H9 (cell line): ENCODE data around the gene NARF. TPM values are rescaled to one million over a fixed set of nuclear protein-coding genes. Genes with fewer than 3 reads are reported as not detected.
A peak's percentile ranks its signal among the peaks of the same experiment; 100 is the strongest.

Experiments
- DNase-seq: peaks from one replicate; pipeline ENCODE4 v3.0.0-alpha.2; 2017
- H2AFZ ChIP-seq: one replicate; pipeline ENCODE4 v1.6.1; 2013; ENCODE audit warnings: mild to moderate bottlenecking, low read length, control low read depth, moderate library complexity
- H2AK5ac ChIP-seq: 2 replicates; pipeline ENCODE4 v1.6.1; 2013; ENCODE audit warnings: low read length, control low read depth, mixed read lengths; ENCODE audit not compliant: insufficient read length
- H2BK120ac ChIP-seq: one replicate; pipeline ENCODE4 v1.6.1; 2013; ENCODE audit warnings: low read depth, mild to moderate bottlenecking, low read length, control low read depth, inconsistent platforms; ENCODE audit not compliant: poor library complexity, severe bottlenecking
- H2BK12ac ChIP-seq: 2 replicates; pipeline ENCODE4 v1.6.1; 2013; ENCODE audit warnings: low read length, control low read depth, mixed read lengths, low read depth; ENCODE audit not compliant: insufficient read length
- H2BK15ac ChIP-seq: 2 replicates; pipeline ENCODE4 v1.6.1; 2013; ENCODE audit warnings: low read depth, low read length, control low read depth
- H2BK20ac ChIP-seq: one replicate; pipeline ENCODE4 v1.6.1; 2013; ENCODE audit warnings: low read depth, mild to moderate bottlenecking, low read length, control low read depth, inconsistent platforms; ENCODE audit not compliant: poor library complexity, severe bottlenecking
- H2BK5ac ChIP-seq: 2 replicates; pipeline ENCODE4 v1.6.1; 2013; ENCODE audit warnings: low read length, control low read depth, mixed read lengths; ENCODE audit not compliant: insufficient read length
- H3K14ac ChIP-seq: 2 replicates; pipeline ENCODE4 v1.6.1; 2013; ENCODE audit warnings: low read length, control low read depth; ENCODE audit not compliant: insufficient read depth
- H3K18ac ChIP-seq: 2 replicates; pipeline ENCODE4 v1.6.1; 2013; ENCODE audit warnings: low read depth, mild to moderate bottlenecking, mixed read lengths, low read length, control low read depth; ENCODE audit not compliant: insufficient read length
- H3K23ac ChIP-seq: 2 replicates; pipeline ENCODE4 v1.6.1; 2013; ENCODE audit warnings: low read length, control low read depth, mixed read lengths, low read depth; ENCODE audit not compliant: insufficient read length
- H3K23me2 ChIP-seq: 2 replicates; pipeline ENCODE4 v1.6.1; 2013; ENCODE audit warnings: low read depth, mild to moderate bottlenecking, mixed read lengths, low read length, control low read depth; ENCODE audit not compliant: insufficient read length, poor library complexity, severe bottlenecking
- H3K27ac ChIP-seq: 2 replicates; pipeline ENCODE4 v1.5.1; 2013; ENCODE audit warnings: low read length, control low read depth, mixed read lengths, low read depth; ENCODE audit not compliant: insufficient read length
- H3K27me3 ChIP-seq: 2 replicates; pipeline ENCODE4 v1.6.1; 2013; ENCODE audit warnings: low read length, control low read depth, inconsistent platforms; ENCODE audit not compliant: insufficient read depth
- H3K4ac ChIP-seq: 2 replicates; pipeline ENCODE4 v1.6.1; 2013; ENCODE audit warnings: low read depth, mild to moderate bottlenecking, control low read depth, inconsistent platforms, low read length, moderate library complexity
- H3K4me1 ChIP-seq: 2 replicates; pipeline ENCODE4 v1.6.1; 2013; ENCODE audit warnings: low read length, control low read depth, inconsistent platforms; ENCODE audit not compliant: insufficient read depth
- H3K4me2 ChIP-seq: 2 replicates; pipeline ENCODE4 v1.6.1; 2013; ENCODE audit warnings: low read length, control low read depth, mixed read lengths; ENCODE audit not compliant: insufficient read length, insufficient read depth
- H3K56ac ChIP-seq: 2 replicates; pipeline ENCODE4 v1.6.1; 2013; ENCODE audit warnings: low read depth, mild to moderate bottlenecking, mixed read lengths, low read length, control low read depth; ENCODE audit not compliant: insufficient read length
- H3K79me1 ChIP-seq: 2 replicates; pipeline ENCODE4 v1.6.1; 2013; ENCODE audit warnings: low read depth, mild to moderate bottlenecking, moderate library complexity, low read length, control low read depth, inconsistent platforms; ENCODE audit not compliant: insufficient read depth, poor library complexity, severe bottlenecking
- H3K79me2 ChIP-seq: 2 replicates; pipeline ENCODE4 v1.6.1; 2013; ENCODE audit warnings: low read length, control low read depth, inconsistent platforms; ENCODE audit not compliant: insufficient read depth
- H3K9ac ChIP-seq: 2 replicates; pipeline ENCODE4 v1.6.1; 2013; ENCODE audit warnings: low read length, control low read depth, mixed read lengths; ENCODE audit not compliant: insufficient read length; ENCODE audit errors: extremely low read depth
- H3K9me3 ChIP-seq: one replicate; pipeline ENCODE4 v1.6.1; 2013; ENCODE audit warnings: low read depth, low read length, inconsistent platforms; ENCODE audit not compliant: control insufficient read depth
- H3T11ph ChIP-seq: one replicate; pipeline ENCODE4 v1.6.1; 2013; ENCODE audit warnings: mild to moderate bottlenecking, low read length, control low read depth, inconsistent platforms
- H4K20me1 ChIP-seq: one replicate; pipeline ENCODE4 v1.6.1; 2013; ENCODE audit not compliant: control insufficient read depth, insufficient read length, insufficient read depth
- H4K5ac ChIP-seq: 2 replicates; pipeline ENCODE4 v1.6.1; 2013; ENCODE audit warnings: low read depth, mild to moderate bottlenecking, mixed read lengths, low read length, control low read depth; ENCODE audit not compliant: insufficient read length
- H4K8ac ChIP-seq: replicated peaks from 2 replicates; pipeline ENCODE4 v1.6.1; 2013; ENCODE audit warnings: low read length, control low read depth, mixed read lengths, low read depth; ENCODE audit not compliant: insufficient read length
- H4K91ac ChIP-seq: 2 replicates; pipeline ENCODE4 v1.6.1; 2013; ENCODE audit warnings: low read depth, mild to moderate bottlenecking, moderate library complexity, mixed read lengths, low read length, control low read depth; ENCODE audit not compliant: insufficient read length
- H3K27ac Mint-ChIP-seq, 3 experiments: 2 replicates in 2 of 3; 3 replicates in 1 of 3; pipeline ENCODE4 v1.8.0; 2020 to 2021; ENCODE audit warnings: mixed read lengths in 3 of 3, mild to moderate bottlenecking in 1 of 3, moderate library complexity in 1 of 3
- H3K27me3 Mint-ChIP-seq: 2 replicates; pipeline ENCODE4 v1.8.0; 2021; ENCODE audit warnings: low read depth, mild to moderate bottlenecking, moderate library complexity, mixed read lengths
- H3K36me3 Mint-ChIP-seq, 3 experiments: 2 replicates in 2 of 3; 3 replicates in 1 of 3; pipeline ENCODE4 v1.8.0; 2020 to 2021; ENCODE audit warnings: low read depth in 3 of 3, mixed read lengths in 3 of 3; ENCODE audit not compliant: insufficient read depth in 1 of 3
- H3K4me1 Mint-ChIP-seq, 2 experiments: 2 replicates each; pipeline ENCODE4 v1.8.0; 2020; ENCODE audit warnings: mixed read lengths in 2 of 2
- H3K4me3 Mint-ChIP-seq, 2 experiments: 2 replicates in 1 of 2; 3 replicates in 1 of 2; pipeline ENCODE4 v1.8.0; 2020 to 2021; ENCODE audit warnings: mild to moderate bottlenecking in 2 of 2, mixed read lengths in 2 of 2, moderate library complexity in 1 of 2
- H3K9me3 Mint-ChIP-seq, 2 experiments: 2 replicates in 1 of 2; 3 replicates in 1 of 2; pipeline ENCODE4 v1.8.0; 2020; ENCODE audit warnings: mild to moderate bottlenecking in 2 of 2, mixed read lengths in 2 of 2, moderate library complexity in 1 of 2
- WGBS: extraction: QIAGEN DNeasy Blood & Tissue Kit; methylation state at CpG from one replicate; pipeline ENCODE4 v1.1.7; 2013; ENCODE audit warnings: missing lambda C conversion rate, low lambda C conversion rate, mixed read lengths; ENCODE audit not compliant: insufficient read length; ENCODE audit errors: extremely low coverage; 5-methylcytosine and 5-hydroxymethylcytosine counted together
- total RNA-seq: library from RNA; stranded (reverse); gene quantifications from 2 replicates; pipeline ENCODE4 v1.2.1, GENCODE V29; 2021
- TF ChIP-seq, protein P1 (sequence below): fragments of 200-600 bp; sonication (generic); conservative IDR thresholded peaks from 3 replicates; pipeline ENCODE4 v1.8.0; 2021; ENCODE audit warnings: antibody characterized with exemption, mild to moderate bottlenecking

Gene NARF
- total RNA-seq, 1 experiment from 2014 or later, result 124 TPM

DNA sequence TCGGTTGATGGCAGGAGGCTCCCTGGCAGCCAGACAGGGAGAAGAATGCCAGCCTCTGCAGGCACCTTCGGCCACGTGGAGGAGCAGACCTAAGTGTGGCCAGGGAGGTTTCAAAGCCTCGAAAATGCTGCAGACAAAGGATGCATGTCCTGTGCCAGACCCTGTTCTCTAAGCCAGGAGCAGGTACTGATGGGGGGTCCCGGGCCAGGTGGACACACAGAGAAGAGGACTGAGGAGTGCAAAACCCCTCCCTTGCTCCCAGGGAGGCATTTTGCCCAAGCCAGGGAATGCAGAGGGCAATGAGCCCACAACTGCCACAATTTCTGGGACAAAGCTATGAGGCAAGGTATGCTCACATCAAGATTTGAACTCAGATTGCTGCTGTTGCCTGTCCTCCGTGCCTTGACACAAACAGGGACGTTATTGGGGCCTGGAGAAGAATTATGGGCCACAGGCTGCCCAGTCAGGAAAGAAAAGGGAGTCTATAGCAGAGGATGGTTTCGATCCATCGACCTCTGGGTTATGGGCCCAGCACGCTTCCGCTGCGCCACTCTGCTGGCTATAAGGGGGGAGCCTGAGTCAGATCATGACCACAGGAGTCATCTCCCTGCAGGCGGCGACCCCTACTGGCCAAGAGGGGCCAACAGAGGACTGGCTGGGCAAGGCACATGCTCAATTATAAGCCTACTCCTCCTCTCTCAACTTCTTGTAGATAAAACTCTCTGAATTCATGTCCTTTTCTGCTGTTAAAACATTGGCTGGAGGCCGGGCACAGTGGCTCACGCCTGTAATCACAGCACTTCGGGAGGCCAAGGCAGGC lies 35.9 kb downstream of the NARF start:
- no peak overlapping the region for H3K23ac ChIP-seq
- DNase-seq, result peak; percentile 97
- no peak overlapping the region for H2AK5ac ChIP-seq
- peaks cover 4% of the 10 kb centered on the region for H3K23me2 ChIP-seq
- H3K56ac ChIP-seq, result no peak overlapping the region
- H2BK12ac ChIP-seq, result no peak overlapping the region
- no peak overlapping the region for H3K4ac ChIP-seq
- no peak overlapping the region for H4K5ac ChIP-seq
- H3K79me1 ChIP-seq, result no peaks in the 10 kb centered on the region
- H3K4me1 Mint-ChIP-seq, result peaks cover 10 to 23% of the 10 kb centered on the region in 2 experiments
- no peak overlapping the region for H2BK15ac ChIP-seq
- no peaks in the 10 kb centered on the region; a peak in 2 of 7 replicates for H3K36me3 Mint-ChIP-seq
- H2BK5ac ChIP-seq, result no peak overlapping the region
- H3K4me1 ChIP-seq, result no peaks in the 10 kb centered on the region
- H3K14ac ChIP-seq, result no peak overlapping the region
- H3K27ac ChIP-seq, result no peak overlapping the region
- H3K9ac ChIP-seq, result no peak overlapping the region
- peak overlapping the region; percentile 66 to 94 for H3K4me3 Mint-ChIP-seq
- H2AFZ ChIP-seq, result no peak overlapping the region
- H3K27ac Mint-ChIP-seq, result peak overlapping the region; percentile 90 to 96 (median 94)
- H3K79me2 ChIP-seq, result no peaks in the 10 kb centered on the region
- no peak overlapping the region for H3T11ph ChIP-seq
- peaks cover 33% of the 10 kb centered on the region for H3K27me3 Mint-ChIP-seq
- H2BK120ac ChIP-seq, result no peak overlapping the region
- WGBS, result no CpG with 5 or more reads among the region's 17 CpGs
- H3K9me3 ChIP-seq, result no peaks in the 10 kb centered on the region
- H3K4me2 ChIP-seq, result peak overlapping the region; percentile 37
- H3K9me3 Mint-ChIP-seq, result peaks cover 0 to 2% of the 10 kb centered on the region in 2 experiments; a peak in 1 of 5 replicates
- H2BK20ac ChIP-seq, result no peak overlapping the region
- no peak overlapping the region for H3K18ac ChIP-seq
- H4K91ac ChIP-seq, result no peak overlapping the region
- H4K8ac ChIP-seq, result no peak overlapping the region
- TF ChIP-seq, protein P1, sequence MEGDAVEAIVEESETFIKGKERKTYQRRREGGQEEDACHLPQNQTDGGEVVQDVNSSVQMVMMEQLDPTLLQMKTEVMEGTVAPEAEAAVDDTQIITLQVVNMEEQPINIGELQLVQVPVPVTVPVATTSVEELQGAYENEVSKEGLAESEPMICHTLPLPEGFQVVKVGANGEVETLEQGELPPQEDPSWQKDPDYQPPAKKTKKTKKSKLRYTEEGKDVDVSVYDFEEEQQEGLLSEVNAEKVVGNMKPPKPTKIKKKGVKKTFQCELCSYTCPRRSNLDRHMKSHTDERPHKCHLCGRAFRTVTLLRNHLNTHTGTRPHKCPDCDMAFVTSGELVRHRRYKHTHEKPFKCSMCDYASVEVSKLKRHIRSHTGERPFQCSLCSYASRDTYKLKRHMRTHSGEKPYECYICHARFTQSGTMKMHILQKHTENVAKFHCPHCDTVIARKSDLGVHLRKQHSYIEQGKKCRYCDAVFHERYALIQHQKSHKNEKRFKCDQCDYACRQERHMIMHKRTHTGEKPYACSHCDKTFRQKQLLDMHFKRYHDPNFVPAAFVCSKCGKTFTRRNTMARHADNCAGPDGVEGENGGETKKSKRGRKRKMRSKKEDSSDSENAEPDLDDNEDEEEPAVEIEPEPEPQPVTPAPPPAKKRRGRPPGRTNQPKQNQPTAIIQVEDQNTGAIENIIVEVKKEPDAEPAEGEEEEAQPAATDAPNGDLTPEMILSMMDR, result peak; percentile 97
- peaks cover 4% of the 10 kb centered on the region; the same call in 1 of the 2 replicates for H3K27me3 ChIP-seq
- no peaks in the 10 kb centered on the region for H4K20me1 ChIP-seq
